Common myeloid progenitor, CD34-positive (primary cell): ENCODE data around the gene GRAMD1B.
A peak's percentile ranks its signal among the peaks of the same experiment; 100 is the strongest.

ENCODE experiments used
- CTCF ChIA-PET: fragments of 350-600 bp; sonication (Branson Sonifier 250); formaldehyde crosslinking; loops from one replicate; lab custom pipeline; 2021; ENCODE audit warnings: antibody characterized with exemption; lab: Charles Lee
- POLR2A ChIA-PET: fragments of 350-600 bp; sonication (Branson Sonifier 250); formaldehyde crosslinking; loops from one replicate; lab custom pipeline; 2021; ENCODE audit warnings: antibody characterized with exemption; lab: Charles Lee
- DNase-seq, 3 donors: peaks; one replicate each; pipeline versions ENCODE4 v3.0.0 to v3.0.0-alpha.2; 2013
- H3K27ac ChIP-seq, 2 experiments: 1 replicate in 1 of 2; 2 replicates in 1 of 2; pipeline ENCODE4 v1.7.0; 2013; ENCODE audit warnings: inconsistent platforms in 2 of 2, low read length in 2 of 2, mild to moderate bottlenecking in 2 of 2, low read depth in 1 of 2, moderate library complexity in 1 of 2; ENCODE audit not compliant: severe bottlenecking in 2 of 2, insufficient read depth in 1 of 2, poor library complexity in 1 of 2
- H3K27me3 ChIP-seq, 5 experiments: replicated peaks in 2 of 5; 1 replicate in 3 of 5; 2 replicates in 2 of 5; pipeline versions ENCODE4 v1.6.1 to v1.7.0; 2013; ENCODE audit warnings: low read length in 4 of 5, mild to moderate bottlenecking in 2 of 5, moderate library complexity in 2 of 5, inconsistent platforms in 1 of 5; ENCODE audit not compliant: insufficient read depth in 5 of 5, control insufficient read depth in 4 of 5
- H3K36me3 ChIP-seq, 4 experiments: 1 replicate in 2 of 4; 2 replicates in 2 of 4; pipeline versions ENCODE4 v1.6.1 to v1.7.0; 2013; ENCODE audit warnings: low read length in 3 of 4, control low read depth in 1 of 4, mild to moderate bottlenecking in 1 of 4; ENCODE audit not compliant: control insufficient read depth in 4 of 4, insufficient read depth in 4 of 4
- H3K4me1 ChIP-seq, 4 experiments: 1 replicate in 3 of 4; 2 replicates in 1 of 4; pipeline versions ENCODE4 v1.6.1 to v1.7.1; 2013; ENCODE audit warnings: low read length in 3 of 4, mild to moderate bottlenecking in 3 of 4, control low read depth in 1 of 4, inconsistent platforms in 1 of 4, moderate library complexity in 1 of 4; ENCODE audit not compliant: control insufficient read depth in 4 of 4, insufficient read depth in 4 of 4; ENCODE audit errors: control extremely low read depth in 1 of 4
- H3K4me3 ChIP-seq, 7 experiments: 1 replicate in 4 of 7; 2 replicates in 3 of 7; pipeline versions ENCODE4 v1.5.1 to v1.7.0; 2013; ENCODE audit warnings: mild to moderate bottlenecking in 7 of 7, low read length in 6 of 7, moderate library complexity in 6 of 7, inconsistent platforms in 2 of 7, low read depth in 2 of 7, control low read depth in 1 of 7; ENCODE audit not compliant: insufficient read depth in 4 of 7, control insufficient read depth in 1 of 7; ENCODE audit errors: extremely low read depth in 1 of 7
- H3K9me3 ChIP-seq, 5 experiments: 1 replicate in 4 of 5; 2 replicates in 1 of 5; pipeline versions ENCODE4 v1.6.1 to v1.7.1; 2013; ENCODE audit warnings: low read length in 4 of 5, mild to moderate bottlenecking in 2 of 5, inconsistent platforms in 1 of 5, low read depth in 1 of 5, moderate library complexity in 1 of 5; ENCODE audit not compliant: control insufficient read depth in 4 of 5, insufficient read depth in 2 of 5; ENCODE audit errors: control extremely low read depth in 1 of 5
- WGBS: methylation state at CpG from one replicate; pipeline ENCODE4 v1.1.5; 2013; ENCODE audit not compliant: insufficient coverage; 5-methylcytosine and 5-hydroxymethylcytosine counted together

Gene GRAMD1B

DNA sequence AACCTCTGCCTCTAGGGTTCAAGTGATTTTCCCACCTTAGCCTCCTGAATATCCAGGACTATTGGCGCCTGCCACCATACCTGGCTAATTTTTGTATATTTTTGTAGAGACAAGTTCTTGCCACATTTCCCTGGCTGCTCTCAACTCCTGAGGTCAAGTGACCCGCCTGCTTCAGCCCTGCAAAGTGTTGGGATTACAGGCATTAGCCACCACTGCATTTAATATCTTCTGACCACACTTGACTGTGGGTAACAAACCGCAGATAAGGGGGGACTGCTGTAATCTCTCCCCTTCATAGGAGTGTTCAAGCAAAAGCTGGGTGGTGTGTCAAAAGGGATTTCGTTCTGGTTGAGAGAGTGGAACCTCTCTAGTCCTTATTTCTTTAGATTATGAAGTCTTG is 53.4 kb downstream of the GRAMD1B start:
- ChIA-PET POLR2A (no interaction called here), CTCF (interaction anchor here (1.6 to 1.7 kb wide), 3 partner anchors 8 to 373 kb away, joined by 3 to 5 read pairs (median 3); no protein-coding TSS in a partner anchor)
- Histone ChIP-seq H3K36me3 (no peaks in the 10 kb centered on the region), H3K27me3 (peaks cover 0 to 6% (median 0%) of the 10 kb centered on the region in 5 experiments), H3K4me1 (peaks cover 25 to 70% (median 27%) of the 10 kb centered on the region in 4 experiments), H3K4me3 (no peak overlapping the region), H3K27ac (no peak overlapping the region), H3K9me3 (no peaks in the 10 kb centered on the region)
- WGBS = no CpG with 5 or more reads among the region's 4 CpGs
- DNase-seq = peak; percentile 15 to 40 (median 34)

DNA sequence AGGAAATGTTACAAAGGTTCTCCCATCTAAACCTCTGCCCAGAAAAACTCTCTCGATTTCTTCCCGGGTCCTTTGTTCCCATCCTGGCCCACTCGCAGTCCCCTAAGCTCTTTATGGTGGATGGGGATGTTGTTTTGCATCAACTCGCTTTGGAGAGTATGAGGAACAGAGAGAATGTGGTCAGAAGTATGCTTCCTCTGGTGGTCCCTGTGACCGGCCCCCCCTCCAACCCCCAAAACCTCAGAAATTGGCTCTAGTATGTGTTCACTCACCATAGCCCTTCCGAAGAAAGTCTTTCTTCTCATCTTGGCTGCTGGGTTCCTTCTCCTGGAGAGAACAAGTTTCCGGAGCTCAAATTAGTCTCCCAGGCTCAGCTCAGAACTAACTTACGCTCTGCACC is 54.4 kb downstream of the GRAMD1B start:
- ChIA-PET CTCF (interaction anchor here (0.7 to 3.7 kb wide), 6 partner anchors 9 to 374 kb away, joined by 3 to 14 read pairs (median 3); no protein-coding TSS in a partner anchor), POLR2A (no interaction called here)
- no peak overlapping the region for H3K27ac ChIP-seq
- WGBS = 0% methylated on average over 2 of the region's 8 CpGs
- H3K36me3 ChIP-seq = no peaks in the 10 kb centered on the region
- peaks cover 22 to 61% (median 25%) of the 10 kb centered on the region in 4 experiments for H3K4me1 ChIP-seq
- no peaks in the 10 kb centered on the region for H3K9me3 ChIP-seq
- H3K27me3 ChIP-seq = peaks cover 0 to 6% (median 0%) of the 10 kb centered on the region in 5 experiments
- DNase-seq = peak; percentile 35 to 90 (median 83)
- H3K4me3 ChIP-seq = peak overlapping the region in 2 of 7 experiments; percentile 26 to 33

- ChIA-PET POLR2A (no interaction called here), CTCF (interaction anchor here (1.3 to 3.7 kb wide), 4 partner anchors 16 to 89 kb away, joined by 3 to 14 read pairs (median 4); no protein-coding TSS in a partner anchor)
- Histone ChIP-seq H3K27ac (no peak overlapping the region), H3K4me3 (no peak overlapping the region), H3K9me3 (no peaks in the 10 kb centered on the region), H3K4me1 (peaks cover 18 to 33% (median 21%) of the 10 kb centered on the region in 4 experiments), H3K36me3 (no peaks in the 10 kb centered on the region), H3K27me3 (peaks cover 0 to 6% (median 0%) of the 10 kb centered on the region in 5 experiments)
- no peak for DNase-seq
- 94% methylated on average over 7 of the region's 8 CpGs for WGBS
Measured at GRCh38 chr11:123487157-123487744, 57.2 kb downstream of the GRAMD1B start.

GRCh38 chr11:123490527-123490926 is 60.5 kb downstream of the GRAMD1B start:
- Histone ChIP-seq H3K4me1 (peaks cover 0 to 14% (median under 1%) of the 10 kb centered on the region in 4 experiments), H3K27ac (no peak overlapping the region), H3K36me3 (no peaks in the 10 kb centered on the region), H3K27me3 (peaks cover 0 to 6% (median 0%) of the 10 kb centered on the region in 5 experiments), H3K4me3 (no peak overlapping the region), H3K9me3 (no peaks in the 10 kb centered on the region)
- 100% methylated on average over 1 of the region's 2 CpGs for WGBS
- no peak for DNase-seq
- CTCF ChIA-PET = no interaction called here
- POLR2A ChIA-PET = no interaction called here

DNA sequence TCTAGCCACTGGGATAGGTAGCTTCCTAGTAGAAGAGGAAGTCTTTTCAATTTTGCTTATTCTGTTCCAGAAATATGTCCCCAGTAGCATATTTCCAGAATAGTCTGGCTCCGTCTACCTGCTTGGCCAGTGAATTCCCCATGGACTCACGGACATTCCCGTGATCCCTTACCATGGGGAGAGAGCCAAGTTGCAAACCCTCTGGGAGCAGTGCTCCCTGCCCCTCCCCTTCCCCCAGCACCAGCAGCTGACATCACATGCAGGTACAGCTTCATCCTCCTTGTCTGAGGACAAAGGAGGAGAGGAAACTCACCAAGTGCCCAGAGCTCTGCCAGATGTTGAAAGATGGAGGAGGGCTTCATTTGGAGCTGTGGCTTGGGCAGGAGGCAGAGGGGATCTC is 61.2 kb downstream of the GRAMD1B start:
- Histone ChIP-seq H3K27ac (no peak overlapping the region), H3K4me1 (peaks cover 0 to 13% (median 0%) of the 10 kb centered on the region in 4 experiments), H3K36me3 (no peaks in the 10 kb centered on the region), H3K9me3 (no peaks in the 10 kb centered on the region), H3K27me3 (peaks cover 0 to 6% (median 0%) of the 10 kb centered on the region in 5 experiments), H3K4me3 (no peak overlapping the region)
- ChIA-PET POLR2A (no interaction called here), CTCF (interaction anchor here (0.9 kb wide), 1 partner anchor 13 kb away, joined by 3 read pairs; no protein-coding TSS in a partner anchor)
- WGBS = 100% methylated on average over 3 of the region's 3 CpGs
- DNase-seq = no peak

DNA sequence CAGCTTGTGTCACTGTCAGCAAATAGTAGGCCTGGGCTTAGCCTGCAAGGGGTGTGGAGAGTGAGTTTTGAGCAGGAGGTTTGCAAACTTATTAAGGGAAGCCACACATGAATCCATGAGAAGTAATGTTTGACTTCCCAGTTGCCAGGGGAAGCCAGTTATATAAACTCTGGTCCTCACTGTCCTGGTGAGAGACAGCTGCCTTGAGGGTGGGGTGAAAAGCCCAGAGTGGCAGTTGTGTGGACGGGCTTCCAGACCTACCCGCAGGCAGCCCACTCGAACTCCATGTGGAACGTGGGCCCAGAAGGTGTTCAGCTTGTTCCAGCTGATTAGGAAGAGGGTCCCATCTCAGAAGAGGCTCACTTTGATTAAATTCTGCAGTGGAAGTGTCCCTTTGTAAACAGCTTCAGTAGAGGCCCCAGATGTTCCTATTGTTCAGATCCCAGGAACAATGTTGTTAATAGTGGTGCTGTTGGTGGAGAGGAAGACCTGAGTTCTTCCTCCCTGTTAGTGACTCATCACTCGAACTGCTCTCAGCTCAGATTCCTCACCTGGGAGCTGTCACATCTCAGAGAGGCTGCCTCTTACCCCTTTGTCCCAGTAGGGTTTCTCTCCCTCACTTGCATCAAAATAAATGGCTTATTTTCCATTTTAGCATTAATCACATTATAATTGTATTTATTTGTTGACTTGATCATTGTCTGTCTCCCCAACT is 63.4 kb downstream of the GRAMD1B start:
- no peak overlapping the region for H3K4me3 ChIP-seq
- no peaks in the 10 kb centered on the region for H3K9me3 ChIP-seq
- CTCF ChIA-PET = interaction anchor here (0.6 to 1.1 kb wide), 3 partner anchors 15 to 86 kb away, joined by 3 to 5 read pairs (median 5); no protein-coding TSS in a partner anchor
- no peaks in the 10 kb centered on the region for H3K36me3 ChIP-seq
- H3K4me1 ChIP-seq = peaks cover 0 to 13% (median 0%) of the 10 kb centered on the region in 4 experiments
- H3K27ac ChIP-seq = no peak overlapping the region
- DNase-seq = no peak
- no peaks in the 10 kb centered on the region for H3K27me3 ChIP-seq
- 100% methylated on average over 4 of the region's 5 CpGs for WGBS
- POLR2A ChIA-PET = no interaction called here
